Stomach (tissue), 4 donors: ENCODE results near the gene IFIH1.

Experiments
- EP300 ChIP-seq: sonication (generic); formaldehyde crosslinking; IDR thresholded peaks from one replicate; pipeline ENCODE4 v1.6.1; 2017; ENCODE audit warnings: antibody characterized with exemption
- POLR2AphosphoS5 ChIP-seq, 3 donors: sonication (generic); formaldehyde crosslinking; IDR thresholded peaks; one replicate each; pipeline ENCODE4 v1.6.1; 2016; ENCODE audit warnings: antibody characterized with exemption in 3 of 3
- TF ChIP-seq, protein P1 (sequence below), 7 experiments: fragments of 450-650 bp in 4 of 7; fragments of 200-600 bp in 3 of 7; sonication (generic) in 3 of 7; IDR thresholded peaks; one replicate each; pipeline ENCODE4 v1.5.1; 2016 to 2019; ENCODE audit warnings: antibody characterized with exemption in 7 of 7, control low read depth in 2 of 7, mild to moderate bottlenecking in 1 of 7

DNA sequence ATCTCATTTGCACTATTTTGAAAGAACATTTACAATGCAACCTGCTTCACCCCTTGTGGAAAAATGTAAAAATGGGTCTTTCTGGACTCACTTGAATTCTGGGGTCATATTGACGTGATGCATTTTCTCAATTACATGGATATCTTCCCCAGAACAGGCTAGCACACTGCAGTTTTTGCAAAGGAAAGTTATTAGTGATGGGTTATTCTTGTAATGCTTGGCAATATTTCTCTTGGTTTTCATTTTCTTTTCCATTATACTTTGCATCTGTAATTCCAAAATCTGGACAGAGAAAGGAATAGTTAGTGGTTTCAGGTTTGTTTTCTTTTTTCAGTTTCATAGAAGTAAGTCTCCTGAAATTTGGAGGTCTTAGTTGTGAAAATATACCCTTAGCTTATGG lies 50.5 kb downstream of the IFIH1 start:
- TF ChIP-seq EP300 (no peak), POLR2AphosphoS5 (IDR thresholded peaks at IDR 0.05) (no peak)
- TF ChIP-seq, protein P1, sequence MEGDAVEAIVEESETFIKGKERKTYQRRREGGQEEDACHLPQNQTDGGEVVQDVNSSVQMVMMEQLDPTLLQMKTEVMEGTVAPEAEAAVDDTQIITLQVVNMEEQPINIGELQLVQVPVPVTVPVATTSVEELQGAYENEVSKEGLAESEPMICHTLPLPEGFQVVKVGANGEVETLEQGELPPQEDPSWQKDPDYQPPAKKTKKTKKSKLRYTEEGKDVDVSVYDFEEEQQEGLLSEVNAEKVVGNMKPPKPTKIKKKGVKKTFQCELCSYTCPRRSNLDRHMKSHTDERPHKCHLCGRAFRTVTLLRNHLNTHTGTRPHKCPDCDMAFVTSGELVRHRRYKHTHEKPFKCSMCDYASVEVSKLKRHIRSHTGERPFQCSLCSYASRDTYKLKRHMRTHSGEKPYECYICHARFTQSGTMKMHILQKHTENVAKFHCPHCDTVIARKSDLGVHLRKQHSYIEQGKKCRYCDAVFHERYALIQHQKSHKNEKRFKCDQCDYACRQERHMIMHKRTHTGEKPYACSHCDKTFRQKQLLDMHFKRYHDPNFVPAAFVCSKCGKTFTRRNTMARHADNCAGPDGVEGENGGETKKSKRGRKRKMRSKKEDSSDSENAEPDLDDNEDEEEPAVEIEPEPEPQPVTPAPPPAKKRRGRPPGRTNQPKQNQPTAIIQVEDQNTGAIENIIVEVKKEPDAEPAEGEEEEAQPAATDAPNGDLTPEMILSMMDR (IDR thresholded peaks at IDR 0.05), result no peak
